Breast epithelium (tissue), 3 donors: Measurements from ENCODE around the gene PDK2.

Experiments
- POLR2A ChIP-seq: fragments of 450-650 bp; IDR thresholded peaks from one replicate; pipeline ENCODE4 v1.6.1; 2016; ENCODE audit warnings: antibody characterized with exemption, mild to moderate bottlenecking, moderate library complexity
- POLR2AphosphoS5 ChIP-seq, 3 donors: sonication (generic); formaldehyde crosslinking; IDR thresholded peaks; one replicate each; pipeline ENCODE4 v1.6.1; 2017; ENCODE audit warnings: antibody characterized with exemption in 3 of 3

- TF ChIP-seq POLR2AphosphoS5 (IDR thresholded peaks at IDR 0.05) (no peak), POLR2A (no peak)
Observed at GRCh38 chr17:50048146-50048720, 46.9 kb upstream of the PDK2 start.
